GM21825 (cell line): Measurements from ENCODE around the gene BARX2.

Experiments
- ATAC-seq: cut with Tn5 transposase; IDR thresholded peaks from one replicate; pipeline ENCODE4 v1.9.1; 2021; ENCODE audit warnings: mild to moderate bottlenecking, moderate library complexity; ENCODE audit not compliant: unreplicated experiment

The BARX2 gene

GRCh38 chr11:129493746-129494145 lies 118.1 kb downstream of the BARX2 start:
- ATAC-seq, result no peak
